GM12878 (cell line): ENCODE measurements around the gene BNC2. TPM values are rescaled to one million over a fixed set of nuclear protein-coding genes. Genes with fewer than 3 reads are reported as not detected.

ENCODE experiments used
- CEBPZ ChIP-seq: fragments of 150-350 bp; IDR thresholded peaks from 2 replicates; pipeline ENCODE4 v1.6.1; 2016; ENCODE audit warnings: low read depth, low read length
- CHD1 ChIP-seq: IDR thresholded peaks from 2 replicates; pipeline ENCODE4 v1.6.1; 2012; ENCODE audit warnings: low read depth, low read length, improper control_type of control experiment
- FOXM1 ChIP-seq: IDR thresholded peaks from 2 replicates; pipeline ENCODE4 v1.6.1; 2012; ENCODE audit warnings: low read depth, mild to moderate bottlenecking, inconsistent platforms, low read length, moderate library complexity
- RAD21 ChIP-seq: IDR thresholded peaks from 2 replicates; pipeline ENCODE4 v1.6.1; 2011; ENCODE audit warnings: mild to moderate bottlenecking, low read depth, low read length, moderate library complexity; ENCODE audit not compliant: insufficient read depth
- polyA plus RNA-seq, 11 experiments: library from polyadenylated mRNA; depleted of rRNA in 4 of 11; unstranded in 6 of 11; stranded (reverse) in 5 of 11; fragments of >200 nt; fragmentation: Nextera tagmentation in 4 of 11; fragmentation: Illumina TruSeq in 1 of 11; extraction: Ambion mirVana in 4 of 11; extraction: Trizol in 1 of 11; gene quantifications; 1 replicate in 1 of 11; 2 replicates in 10 of 11; pipeline versions ENCODE4 v1.2.1 to v1.2.3, GENCODE V29; 2011 to 2016; ENCODE audit warnings: inconsistent platforms in 2 of 11, missing spikeins in 2 of 11, low read depth in 1 of 11
- total RNA-seq, 4 experiments: library from RNA; depleted of rRNA in 3 of 4; stranded (reverse); fragments of >200 nt in 3 of 4; fragmentation: Illumina TruSeq in 1 of 4; extraction: Trizol in 1 of 4; gene quantifications; 2 replicates each; pipeline versions ENCODE4 v1.2.1 to v1.2.3, GENCODE V29; 2013 to 2021
- TF ChIP-seq, protein P1 (sequence below): fragments of 450-650 bp; IDR thresholded peaks from 2 replicates; pipeline ENCODE4 v1.6.1; 2016; ENCODE audit warnings: mild to moderate bottlenecking
- TF ChIP-seq, protein P2 (sequence below): fragments of 450-650 bp; formaldehyde crosslinking; IDR thresholded peaks from 2 replicates; pipeline ENCODE4 v1.5.0; 2022; ENCODE audit warnings: mild to moderate bottlenecking, missing genetic modification characterization

The BNC2 gene
- total and polyA plus RNA-seq, 10 of the 15 experiments (the other 5 are each of a cell fraction or from before 2014, with no cell fraction given): 0.05 to 14.5 (median 0.26) TPM

GRCh38 chr9:16535555-16535954, 334.9 kb downstream of the BNC2 start (continued):
- no peak for TF ChIP-seq FOXM1
- TF ChIP-seq RAD21: no peak
- no peak for TF ChIP-seq CEBPZ
- TF ChIP-seq, protein P1, sequence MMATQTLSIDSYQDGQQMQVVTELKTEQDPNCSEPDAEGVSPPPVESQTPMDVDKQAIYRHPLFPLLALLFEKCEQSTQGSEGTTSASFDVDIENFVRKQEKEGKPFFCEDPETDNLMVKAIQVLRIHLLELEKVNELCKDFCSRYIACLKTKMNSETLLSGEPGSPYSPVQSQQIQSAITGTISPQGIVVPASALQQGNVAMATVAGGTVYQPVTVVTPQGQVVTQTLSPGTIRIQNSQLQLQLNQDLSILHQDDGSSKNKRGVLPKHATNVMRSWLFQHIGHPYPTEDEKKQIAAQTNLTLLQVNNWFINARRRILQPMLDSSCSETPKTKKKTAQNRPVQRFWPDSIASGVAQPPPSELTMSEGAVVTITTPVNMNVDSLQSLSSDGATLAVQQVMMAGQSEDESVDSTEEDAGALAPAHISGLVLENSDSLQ: no peak
- no peak for TF ChIP-seq CHD1
- TF ChIP-seq, protein P2, sequence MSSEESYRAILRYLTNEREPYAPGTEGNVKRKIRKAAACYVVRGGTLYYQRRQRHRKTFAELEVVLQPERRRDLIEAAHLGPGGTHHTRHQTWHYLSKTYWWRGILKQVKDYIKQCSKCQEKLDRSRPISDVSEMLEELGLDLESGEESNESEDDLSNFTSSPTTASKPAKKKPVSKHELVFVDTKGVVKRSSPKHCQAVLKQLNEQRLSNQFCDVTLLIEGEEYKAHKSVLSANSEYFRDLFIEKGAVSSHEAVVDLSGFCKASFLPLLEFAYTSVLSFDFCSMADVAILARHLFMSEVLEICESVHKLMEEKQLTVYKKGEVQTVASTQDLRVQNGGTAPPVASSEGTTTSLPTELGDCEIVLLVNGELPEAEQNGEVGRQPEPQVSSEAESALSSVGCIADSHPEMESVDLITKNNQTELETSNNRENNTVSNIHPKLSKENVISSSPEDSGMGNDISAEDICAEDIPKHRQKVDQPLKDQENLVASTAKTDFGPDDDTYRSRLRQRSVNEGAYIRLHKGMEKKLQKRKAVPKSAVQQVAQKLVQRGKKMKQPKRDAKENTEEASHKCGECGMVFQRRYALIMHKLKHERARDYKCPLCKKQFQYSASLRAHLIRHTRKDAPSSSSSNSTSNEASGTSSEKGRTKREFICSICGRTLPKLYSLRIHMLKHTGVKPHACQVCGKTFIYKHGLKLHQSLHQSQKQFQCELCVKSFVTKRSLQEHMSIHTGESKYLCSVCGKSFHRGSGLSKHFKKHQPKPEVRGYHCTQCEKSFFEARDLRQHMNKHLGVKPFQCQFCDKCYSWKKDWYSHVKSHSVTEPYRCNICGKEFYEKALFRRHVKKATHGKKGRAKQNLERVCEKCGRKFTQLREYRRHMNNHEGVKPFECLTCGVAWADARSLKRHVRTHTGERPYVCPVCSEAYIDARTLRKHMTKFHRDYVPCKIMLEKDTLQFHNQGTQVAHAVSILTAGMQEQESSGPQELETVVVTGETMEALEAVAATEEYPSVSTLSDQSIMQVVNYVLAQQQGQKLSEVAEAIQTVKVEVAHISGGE (CRISPR knock-in tag): no peak
